H1 (cell line): Measurements from ENCODE around the gene PTPRG. TPM values are rescaled to one million over a fixed set of nuclear protein-coding genes. Genes with fewer than 3 reads are reported as not detected.
A peak's percentile ranks its signal among the peaks of the same experiment; 100 is the strongest.

ENCODE experiments used
- CTCF ChIA-PET: fragments of 300-600 bp; sonication (Branson Sonifier 250); formaldehyde crosslinking; loops from one replicate; lab custom pipeline; 2021; ENCODE audit not compliant: partially characterized antibody; lab: Charles Lee
- POLR2A ChIA-PET: fragments of 300-600 bp; sonication (Branson Sonifier 250); formaldehyde crosslinking; loops from one replicate; lab custom pipeline; 2021; ENCODE audit warnings: inconsistent platforms; ENCODE audit not compliant: partially characterized antibody; lab: Charles Lee
- DNase-seq, 2 experiments: peaks; one replicate each; pipeline versions ENCODE4 v3.0.0 to v3.0.0-alpha.2; 2010 to 2022; ENCODE audit warnings: low spot score in 2 of 2, low read depth in 1 of 2, mixed read lengths in 1 of 2
- FAIRE-seq: peaks from 2 replicates; lab custom pipeline; 2011; peaks lifted over from hg19 to GRCh38; lab: Jason Lieb, UNC
- H2AFZ ChIP-seq: 2 replicates; pipeline ENCODE4 v1.8.1; 2012; ENCODE audit warnings: low read length, inconsistent platforms
- H2AK5ac ChIP-seq: 2 replicates; pipeline ENCODE4 v1.6.1; 2013; ENCODE audit warnings: low read depth, low read length
- H2BK120ac ChIP-seq: replicated peaks from 2 replicates; pipeline ENCODE3; 2013; ENCODE audit warnings: low read depth, low read length, inconsistent platforms
- H2BK12ac ChIP-seq: 2 replicates; pipeline ENCODE4 v1.6.1; 2013; ENCODE audit warnings: low read depth, low read length
- H2BK15ac ChIP-seq: 2 replicates; pipeline ENCODE4 v1.6.1; 2013; ENCODE audit warnings: low read length
- H2BK20ac ChIP-seq: 2 replicates; pipeline ENCODE4 v1.6.1; 2013; ENCODE audit warnings: low read length
- H2BK5ac ChIP-seq: 2 replicates; pipeline ENCODE4 v1.6.1; 2013; ENCODE audit warnings: low read depth, low read length
- H3K14ac ChIP-seq: 2 replicates; pipeline ENCODE4 v1.6.1; 2013; ENCODE audit warnings: inconsistent platforms; ENCODE audit not compliant: insufficient read length
- H3K18ac ChIP-seq: 2 replicates; pipeline ENCODE4 v1.6.1; 2013; ENCODE audit warnings: low read length; ENCODE audit errors: extremely low read depth
- H3K23ac ChIP-seq: 2 replicates; pipeline ENCODE4 v1.6.1; 2013; ENCODE audit warnings: inconsistent platforms; ENCODE audit not compliant: insufficient read length
- H3K23me2 ChIP-seq: 2 replicates; pipeline ENCODE4 v1.6.1; 2013; ENCODE audit warnings: low read depth, low read length
- H3K27ac ChIP-seq: 2 replicates; pipeline ENCODE4 v1.6.1; 2011; ENCODE audit warnings: low read depth, low read length, inconsistent platforms
- H3K27me3 ChIP-seq, 4 experiments: replicated peaks in 1 of 4; 1 replicate in 1 of 4; 2 replicates in 3 of 4; pipeline versions ENCODE4 v1.6.1 to v1.8.1; 2011 to 2013; ENCODE audit warnings: low read length in 3 of 4, mild to moderate bottlenecking in 3 of 4, inconsistent platforms in 2 of 4, mixed read lengths in 2 of 4, moderate library complexity in 1 of 4; ENCODE audit not compliant: control insufficient read depth in 3 of 4, insufficient read depth in 3 of 4; ENCODE audit errors: extremely low read depth in 1 of 4
- H3K36me3 ChIP-seq, 4 experiments: 2 replicates each; pipeline versions ENCODE4 v1.6.1 to v1.8.1; 2011 to 2013; ENCODE audit warnings: mild to moderate bottlenecking in 4 of 4, low read length in 3 of 4, moderate library complexity in 2 of 4, control low read depth in 1 of 4, inconsistent platforms in 1 of 4; ENCODE audit not compliant: insufficient read depth in 4 of 4, control insufficient read depth in 2 of 4
- H3K4ac ChIP-seq: replicated peaks from 2 replicates; pipeline ENCODE3; 2013; ENCODE audit warnings: low read length, low read depth, mixed read lengths, inconsistent platforms; ENCODE audit not compliant: insufficient read length
- H3K4me1 ChIP-seq, 4 experiments: replicated peaks in 1 of 4; 1 replicate in 1 of 4; 2 replicates in 3 of 4; pipeline versions ENCODE4 v1.6.1 to v1.8.1; 2011 to 2013; ENCODE audit warnings: low read length in 3 of 4, inconsistent platforms in 2 of 4, mixed read lengths in 1 of 4; ENCODE audit not compliant: insufficient read depth in 4 of 4, control insufficient read depth in 3 of 4
- H3K4me2 ChIP-seq, 2 experiments: 2 replicates each; pipeline versions ENCODE4 v1.6.1 to v1.8.1; 2011 to 2013; ENCODE audit warnings: low read depth in 2 of 2, low read length in 2 of 2, control low read depth in 1 of 2, inconsistent platforms in 1 of 2, mild to moderate bottlenecking in 1 of 2; ENCODE audit not compliant: insufficient read depth in 1 of 2
- H3K4me3 ChIP-seq, 4 experiments: fragments of 200-600, 300-600 bp in 1 of 4; sonication (generic), shearing (Covaris generic), sonication (Bioruptor Twin) in 1 of 4; 2 replicates each; pipeline versions ENCODE4 v1.5.1 to v1.8.1; 2011 to 2016; ENCODE audit warnings: low read length in 4 of 4, low read depth in 3 of 4, control low read depth in 2 of 4, inconsistent platforms in 2 of 4, mild to moderate bottlenecking in 2 of 4, mixed read lengths in 1 of 4, moderate library complexity in 1 of 4; ENCODE audit not compliant: insufficient read depth in 2 of 4; ENCODE audit errors: extremely low read depth in 1 of 4
- H3K56ac ChIP-seq: replicated peaks from 2 replicates; pipeline ENCODE3; 2013; ENCODE audit warnings: low read depth, mild to moderate bottlenecking, mixed read lengths, low read length, inconsistent platforms; ENCODE audit not compliant: insufficient read length
- H3K79me1 ChIP-seq: 2 replicates; pipeline ENCODE4 v1.6.1; 2013; ENCODE audit warnings: low read depth, low read length, control low read depth
- H3K79me2 ChIP-seq, 2 experiments: 2 replicates each; pipeline versions ENCODE4 v1.6.1 to v1.8.1; 2012 to 2013; ENCODE audit warnings: low read length in 2 of 2, mild to moderate bottlenecking in 2 of 2, inconsistent platforms in 1 of 2; ENCODE audit not compliant: insufficient read depth in 2 of 2, control insufficient read depth in 1 of 2
- H3K9ac ChIP-seq, 4 experiments: replicated peaks in 1 of 4; 1 replicate in 1 of 4; 2 replicates in 3 of 4; pipeline versions ENCODE4 v1.6.1 to v1.8.1; 2011 to 2013; ENCODE audit warnings: low read depth in 3 of 4, low read length in 3 of 4, control low read depth in 2 of 4, mild to moderate bottlenecking in 2 of 4, moderate library complexity in 2 of 4, inconsistent platforms in 1 of 4; ENCODE audit errors: extremely low read depth in 1 of 4
- H3K9me3 ChIP-seq, 2 experiments: 2 replicates each; pipeline versions ENCODE4 v1.6.1 to v1.8.1; 2012 to 2013; ENCODE audit warnings: mild to moderate bottlenecking in 2 of 2, moderate library complexity in 2 of 2, control low read depth in 1 of 2, inconsistent platforms in 1 of 2, low read depth in 1 of 2, low read length in 1 of 2, mixed read lengths in 1 of 2; ENCODE audit not compliant: insufficient read depth in 2 of 2
- H4K20me1 ChIP-seq, 2 experiments: replicated peaks in 1 of 2; 2 replicates each; pipeline versions ENCODE3 to v1.8.1; 2011 to 2013; ENCODE audit warnings: inconsistent platforms in 2 of 2, low read length in 2 of 2, mild to moderate bottlenecking in 1 of 2; ENCODE audit not compliant: insufficient read depth in 2 of 2, control insufficient read depth in 1 of 2
- H4K5ac ChIP-seq: 2 replicates; pipeline ENCODE4 v1.6.1; 2013; ENCODE audit warnings: low read length, low read depth, mixed read lengths, inconsistent platforms; ENCODE audit not compliant: insufficient read length
- H4K8ac ChIP-seq: 2 replicates; pipeline ENCODE4 v1.8.0; 2013; ENCODE audit warnings: mild to moderate bottlenecking, moderate library complexity, low read length, inconsistent platforms; ENCODE audit not compliant: insufficient read depth; ENCODE audit errors: extremely low read depth
- H4K91ac ChIP-seq: replicated peaks from 2 replicates; pipeline ENCODE3; 2013; ENCODE audit warnings: low read length, mixed read lengths, inconsistent platforms; ENCODE audit not compliant: insufficient read length
- ASH2L ChIP-seq: fragments of 200-600, 300-600 bp; sonication (generic); IDR thresholded peaks from one replicate; pipeline ENCODE4 v1.7.1; 2017; ENCODE audit warnings: low read length
- CHD1 ChIP-seq: IDR thresholded peaks from 2 replicates; pipeline ENCODE4 v1.6.1; 2012; ENCODE audit warnings: low read depth, low read length, improper control_type of control experiment
- RAD21 ChIP-seq, 2 experiments: IDR thresholded peaks in 1 of 2; conservative IDR thresholded peaks in 1 of 2; 2 replicates each; pipeline ENCODE4 v1.6.1; 2011; ENCODE audit warnings: low read depth in 2 of 2, low read length in 2 of 2, improper control_type of control experiment in 1 of 2, inconsistent platforms in 1 of 2, mild to moderate bottlenecking in 1 of 2, moderate library complexity in 1 of 2
- WGBS, 2 experiments: shearing (Covaris generic) in 1 of 2; methylation state at CpG; one replicate each; pipeline versions ENCODE4 v1.1.6 to v1.1.7; 2013 to 2015; ENCODE audit warnings: low lambda C conversion rate in 2 of 2, mixed read lengths in 2 of 2, inconsistent platforms in 1 of 2, low coverage in 1 of 2, missing lambda C conversion rate in 1 of 2; ENCODE audit not compliant: insufficient replicate concordance in 2 of 2, insufficient coverage in 1 of 2, insufficient read length in 1 of 2; ENCODE audit errors: extremely low coverage in 1 of 2, missing lambda C conversion rate in 1 of 2; 5-methylcytosine and 5-hydroxymethylcytosine counted together
- polyA plus RNA-seq, 7 experiments: library from polyadenylated mRNA; depleted of rRNA in 3 of 7; stranded (reverse) in 5 of 7; unstranded in 2 of 7; fragments of >200 nt in 5 of 7; fragments of 200-250 nt in 2 of 7; gene quantifications; 1 replicate in 5 of 7; 2 replicates in 1 of 7; 4 replicates in 1 of 7; pipeline versions ENCODE4 v1.2.1 to v1.2.3, GENCODE V29; 2011 to 2013; ENCODE audit warnings: missing spikeins in 2 of 7, mixed read lengths in 2 of 7
- total RNA-seq: library from RNA; stranded (reverse); fragmentation: NEBNext Ultra II Directional; extraction: Animal tissue kit (Norgen Biotek cat#: 25700); gene quantifications from 2 replicates; pipeline ENCODE4 v1.2.1, GENCODE V29; 2021
- TF ChIP-seq, protein P1 (sequence below): IDR thresholded peaks from 2 replicates; pipeline ENCODE4 v1.6.1; 2011; ENCODE audit warnings: low read length, improper control_type of control experiment
- TF ChIP-seq, protein P2 (sequence below), 3 experiments: IDR thresholded peaks; 1 replicate in 2 of 3; 2 replicates in 1 of 3; pipeline versions ENCODE4 v1.5.1 to v1.6.1; 2011; ENCODE audit warnings: low read length in 3 of 3, mild to moderate bottlenecking in 3 of 3, inconsistent platforms in 2 of 3, low read depth in 1 of 3, moderate library complexity in 1 of 3; ENCODE audit not compliant: insufficient read depth in 1 of 3; ENCODE audit errors: control extremely low read depth in 1 of 3

The PTPRG gene
- total and polyA plus RNA-seq, 2 of the 8 experiments (the other 6 are each of a cell fraction or from before 2014, with no cell fraction given), result 23.3 to 96.2 TPM

DNA sequence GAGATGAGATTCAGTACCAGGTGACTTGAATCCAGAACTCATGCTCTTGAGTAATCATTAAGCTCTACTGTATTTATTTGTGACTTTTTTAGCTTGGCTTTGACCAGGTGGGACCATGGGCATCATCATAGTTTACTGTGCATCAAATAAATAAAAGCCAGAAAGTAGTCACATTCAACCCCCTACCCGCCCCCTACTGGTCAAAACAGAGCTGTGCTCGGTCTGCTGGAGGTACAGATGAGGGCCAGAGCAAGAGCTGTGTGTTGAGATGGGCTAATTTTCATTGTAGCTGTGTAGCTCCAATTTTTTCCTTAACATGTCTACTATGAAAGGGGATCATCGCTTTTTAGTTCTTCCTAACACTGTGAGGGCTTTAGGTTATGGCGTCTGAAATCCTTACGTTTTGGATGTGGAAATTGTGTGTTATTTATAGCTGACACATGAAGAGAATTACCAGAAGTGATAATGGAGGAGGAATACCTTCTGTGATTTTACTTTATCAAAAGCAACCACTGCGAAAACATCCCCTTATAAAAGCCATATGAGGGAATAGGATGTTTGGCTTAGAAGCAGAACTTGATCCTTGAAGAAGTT, 375.1 kb downstream of the PTPRG start:
- peaks cover 0 to 3% of the 10 kb centered on the region in 2 experiments; a peak in 1 of 4 replicates for H3K9me3 ChIP-seq
- no peak overlapping the region for H3K23ac ChIP-seq
- peaks cover 3 to 6% of the 10 kb centered on the region in 2 experiments for H4K20me1 ChIP-seq
- H2AFZ ChIP-seq, result no peak overlapping the region
- H2BK20ac ChIP-seq, result no peak overlapping the region
- ChIA-PET POLR2A (no interaction called here), CTCF (interaction anchor here (0.5 to 3.6 kb wide), 51 partner anchors 9 to 1066 kb away, joined by 3 to 38 read pairs (median 4); no protein-coding TSS in a partner anchor)
- peak in 1 of 2 experiments; percentile 73 for DNase-seq
- no peak overlapping the region for H4K5ac ChIP-seq
- no peak overlapping the region for H3K4me2 ChIP-seq
- 55% methylated on average over 6 of the region's 6 CpGs; no CpG with 5 or more reads in 1 of the 2 experiments for WGBS, 2 experiments
- H3K79me2 ChIP-seq, result peaks cover 0 to 81% of the 10 kb centered on the region in 2 experiments; a peak in 3 of 4 replicates
- H3K9ac ChIP-seq, result no peak overlapping the region
- FAIRE-seq, result peak; percentile 68
- H3K4me3 ChIP-seq, result no peak overlapping the region
- peaks cover 0 to 8% (median 0%) of the 10 kb centered on the region in 4 experiments; a peak in 1 of 8 replicates for H3K36me3 ChIP-seq
- no peak overlapping the region for H2BK120ac ChIP-seq
- H2AK5ac ChIP-seq, result no peak overlapping the region
- H3K79me1 ChIP-seq, result peaks cover 2% of the 10 kb centered on the region; the same call in 1 of the 2 replicates
- H3K23me2 ChIP-seq, result no peaks in the 10 kb centered on the region
- no peaks in the 10 kb centered on the region for H3K27me3 ChIP-seq
- no peak overlapping the region for H4K91ac ChIP-seq
- no peak overlapping the region for H2BK12ac ChIP-seq
- H2BK15ac ChIP-seq, result no peak overlapping the region
- TF ChIP-seq CHD1, result no peak
- TF ChIP-seq, protein P1, sequence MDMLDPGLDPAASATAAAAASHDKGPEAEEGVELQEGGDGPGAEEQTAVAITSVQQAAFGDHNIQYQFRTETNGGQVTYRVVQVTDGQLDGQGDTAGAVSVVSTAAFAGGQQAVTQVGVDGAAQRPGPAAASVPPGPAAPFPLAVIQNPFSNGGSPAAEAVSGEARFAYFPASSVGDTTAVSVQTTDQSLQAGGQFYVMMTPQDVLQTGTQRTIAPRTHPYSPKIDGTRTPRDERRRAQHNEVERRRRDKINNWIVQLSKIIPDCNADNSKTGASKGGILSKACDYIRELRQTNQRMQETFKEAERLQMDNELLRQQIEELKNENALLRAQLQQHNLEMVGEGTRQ, result no peak
- TF ChIP-seq, protein P2, sequence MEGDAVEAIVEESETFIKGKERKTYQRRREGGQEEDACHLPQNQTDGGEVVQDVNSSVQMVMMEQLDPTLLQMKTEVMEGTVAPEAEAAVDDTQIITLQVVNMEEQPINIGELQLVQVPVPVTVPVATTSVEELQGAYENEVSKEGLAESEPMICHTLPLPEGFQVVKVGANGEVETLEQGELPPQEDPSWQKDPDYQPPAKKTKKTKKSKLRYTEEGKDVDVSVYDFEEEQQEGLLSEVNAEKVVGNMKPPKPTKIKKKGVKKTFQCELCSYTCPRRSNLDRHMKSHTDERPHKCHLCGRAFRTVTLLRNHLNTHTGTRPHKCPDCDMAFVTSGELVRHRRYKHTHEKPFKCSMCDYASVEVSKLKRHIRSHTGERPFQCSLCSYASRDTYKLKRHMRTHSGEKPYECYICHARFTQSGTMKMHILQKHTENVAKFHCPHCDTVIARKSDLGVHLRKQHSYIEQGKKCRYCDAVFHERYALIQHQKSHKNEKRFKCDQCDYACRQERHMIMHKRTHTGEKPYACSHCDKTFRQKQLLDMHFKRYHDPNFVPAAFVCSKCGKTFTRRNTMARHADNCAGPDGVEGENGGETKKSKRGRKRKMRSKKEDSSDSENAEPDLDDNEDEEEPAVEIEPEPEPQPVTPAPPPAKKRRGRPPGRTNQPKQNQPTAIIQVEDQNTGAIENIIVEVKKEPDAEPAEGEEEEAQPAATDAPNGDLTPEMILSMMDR (IDR thresholded peaks at IDR 0.05; ENCODE audit: control extremely low read depth in 1 of 3, insufficient read depth in 1 of 3, low read depth in 1 of 3, low read length in 3 of 3), result peak; percentile 58 to 82 (median 74)
- no peak for TF ChIP-seq ASH2L
- peak; percentile 43 to 71; a peak in 3 of 4 replicates for TF ChIP-seq RAD21 (IDR thresholded peaks at IDR 0.05 in 1 of 2, conservative IDR thresholded peaks at IDR 0.05 in 1 of 2; ENCODE audit: low read depth in 2 of 2, low read length in 2 of 2)
- H3K27ac ChIP-seq, result no peak overlapping the region
- H3K18ac ChIP-seq, result no peak overlapping the region
- no peak overlapping the region for H4K8ac ChIP-seq
- H3K4ac ChIP-seq, result no peak overlapping the region
- H3K56ac ChIP-seq, result no peak overlapping the region
- no peak overlapping the region for H3K14ac ChIP-seq
- peaks cover 0 to 12% (median 6%) of the 10 kb centered on the region in 4 experiments; a peak in 6 of 7 replicates for H3K4me1 ChIP-seq
- no peak overlapping the region for H2BK5ac ChIP-seq
